HG02642 (cell line): ENCODE data around the gene ESAM.

ENCODE experiments used
- ATAC-seq: cut with Tn5 transposase; IDR thresholded peaks from one replicate; pipeline ENCODE4 v1.9.1; 2021; ENCODE audit warnings: mild to moderate bottlenecking; ENCODE audit not compliant: unreplicated experiment, poor library complexity

The ESAM gene

GRCh38 chr11:124738713-124739478 lies 23.2 kb downstream of the ESAM start:
- ATAC-seq: no peak

- ATAC-seq: no peak
Measured at GRCh38 chr11:124737638-124738305, 24.3 kb downstream of the ESAM start.

GRCh38 chr11:124736736-124737135 lies 25.4 kb downstream of the ESAM start:
- ATAC-seq: no peak

- ATAC-seq: no peak
Measured at GRCh38 chr11:124732230-124732629, 29.9 kb downstream of the ESAM start.

DNA sequence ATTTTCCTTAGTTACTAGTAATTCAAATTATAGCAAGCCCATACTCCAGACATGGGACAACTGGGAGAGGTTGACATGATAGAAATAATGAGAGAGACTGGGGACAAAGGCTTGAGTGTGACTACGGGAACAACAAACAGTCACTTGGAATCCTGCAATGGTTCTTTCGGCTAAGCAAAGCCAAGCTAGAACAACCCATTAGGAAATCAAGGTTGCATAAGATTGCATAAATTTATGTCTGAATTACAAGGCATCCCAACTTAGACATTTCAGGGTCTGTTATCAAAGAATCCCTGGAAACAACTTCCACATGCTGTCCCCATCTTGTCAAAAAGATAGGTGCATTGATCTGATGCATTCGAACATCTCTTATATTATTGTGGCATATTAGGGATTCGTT lies 32.5 kb downstream of the ESAM start:
- no peak for ATAC-seq

DNA sequence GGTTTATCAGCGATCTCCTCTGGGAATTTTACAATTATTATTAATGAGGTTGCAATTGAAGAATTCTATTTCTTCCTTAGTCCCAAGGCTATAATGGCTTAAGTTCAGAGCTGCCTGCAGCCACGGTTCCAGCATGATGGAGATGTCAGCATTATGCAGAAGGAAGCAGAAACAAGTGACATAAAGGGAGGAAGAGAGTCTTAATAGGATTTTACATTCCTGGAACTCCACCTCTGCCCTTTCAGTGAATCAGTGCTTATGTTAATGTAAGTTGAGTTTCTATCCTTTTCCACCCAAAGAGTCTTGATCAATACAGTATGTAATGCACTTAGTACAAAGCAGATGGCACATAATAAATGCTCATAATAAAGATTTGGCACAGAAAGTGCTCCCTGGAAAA lies 34.0 kb downstream of the ESAM start:
- ATAC-seq: no peak

GRCh38 chr11:124727474-124727873 lies 34.6 kb downstream of the ESAM start:
- ATAC-seq: no peak

DNA sequence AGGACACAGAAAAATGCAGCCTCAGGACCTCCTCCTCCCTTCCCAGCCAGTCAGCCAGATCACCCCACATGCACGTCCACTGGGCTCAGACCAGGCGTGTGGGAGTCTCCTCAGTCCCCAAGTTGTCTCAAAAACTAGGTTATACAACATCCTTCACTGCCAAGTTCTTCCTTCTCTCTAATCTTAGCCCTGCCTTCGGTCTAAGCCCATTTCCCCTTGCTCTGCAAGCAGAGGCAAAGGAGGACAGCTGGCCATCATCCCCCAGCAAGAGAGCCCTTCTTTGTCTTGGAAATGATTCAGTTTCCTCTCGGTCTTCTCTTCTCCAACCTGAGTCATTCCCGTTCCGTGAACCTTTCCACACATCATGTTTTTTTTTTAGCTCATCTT lies 36.4 kb downstream of the ESAM start:
- ATAC-seq: no peak

DNA sequence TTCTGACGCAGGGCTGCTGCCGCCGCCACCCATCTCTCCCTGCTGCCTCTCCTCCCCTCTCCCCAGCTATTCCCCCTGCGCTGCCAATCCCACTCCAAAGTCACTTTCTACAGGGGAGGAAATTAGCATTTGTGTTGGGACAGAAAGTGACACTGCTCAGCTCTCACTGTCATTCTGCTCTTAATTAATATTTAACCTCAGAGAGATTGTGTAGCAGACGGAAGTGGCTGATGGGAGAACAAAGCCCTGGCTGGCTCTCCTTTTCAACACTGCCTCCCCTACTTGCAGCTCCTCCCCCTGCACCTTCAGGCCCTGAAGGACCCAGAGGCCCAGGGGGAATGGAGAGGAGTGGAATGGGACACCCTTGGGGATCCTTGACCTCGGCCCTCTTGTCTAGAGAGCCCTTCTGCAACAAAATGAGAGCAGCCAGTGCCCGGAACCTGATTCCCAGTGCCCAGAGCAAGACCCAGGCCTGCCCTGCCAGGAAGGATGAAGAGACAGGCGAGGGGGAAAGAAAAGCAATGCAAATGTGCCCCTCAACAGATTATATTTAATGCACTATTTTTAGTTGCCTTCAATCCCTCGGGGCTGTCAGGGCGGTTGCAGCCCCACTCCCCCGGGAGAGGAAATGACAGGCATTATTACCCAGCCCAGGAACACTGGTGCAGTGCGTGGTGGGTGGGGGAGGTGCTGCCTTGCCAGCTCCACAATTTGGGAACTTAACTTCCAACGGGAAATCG lies 36.9 kb downstream of the ESAM start:
- peak; percentile 90 for ATAC-seq

DNA sequence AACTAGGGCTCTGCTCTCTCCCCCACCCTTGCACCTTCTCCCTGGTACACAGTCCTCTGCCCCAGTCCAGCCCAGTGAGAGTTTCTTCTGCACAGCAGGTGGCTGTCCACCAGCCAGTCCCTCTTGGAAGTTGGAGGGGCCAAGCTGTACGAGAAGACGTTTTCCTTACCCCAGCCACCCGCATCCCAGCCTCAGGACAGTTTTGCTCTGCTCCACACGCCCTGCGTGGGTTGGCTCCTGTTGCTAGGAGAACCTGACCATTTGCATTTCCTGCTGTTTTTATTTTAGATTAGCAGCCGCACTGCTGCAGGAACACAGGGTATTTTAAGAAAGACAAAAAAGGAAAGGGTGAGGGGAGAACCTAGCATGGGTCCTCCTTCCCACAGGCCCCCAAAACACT lies 39.9 kb downstream of the ESAM start:
- no peak for ATAC-seq

DNA sequence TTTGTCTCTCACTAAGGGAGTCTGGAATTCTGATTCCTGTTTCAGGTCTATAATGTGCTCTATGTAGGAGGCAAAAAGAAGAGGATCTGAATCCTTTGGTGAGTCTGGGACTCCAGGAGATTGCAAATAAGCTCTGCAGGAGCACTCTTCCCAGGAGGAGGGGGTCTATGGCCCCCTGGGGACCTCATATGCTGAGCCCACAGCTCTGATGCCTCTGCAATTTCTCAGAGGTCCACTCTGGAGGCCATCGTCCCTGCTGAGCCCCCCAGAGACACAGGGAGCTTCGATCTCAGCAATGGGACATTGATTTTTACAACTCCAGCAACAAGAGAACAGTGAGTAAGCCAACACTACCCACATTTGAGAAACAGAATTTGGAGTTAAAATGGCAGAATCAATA lies 42.6 kb downstream of the ESAM start:
- ATAC-seq: no peak

DNA sequence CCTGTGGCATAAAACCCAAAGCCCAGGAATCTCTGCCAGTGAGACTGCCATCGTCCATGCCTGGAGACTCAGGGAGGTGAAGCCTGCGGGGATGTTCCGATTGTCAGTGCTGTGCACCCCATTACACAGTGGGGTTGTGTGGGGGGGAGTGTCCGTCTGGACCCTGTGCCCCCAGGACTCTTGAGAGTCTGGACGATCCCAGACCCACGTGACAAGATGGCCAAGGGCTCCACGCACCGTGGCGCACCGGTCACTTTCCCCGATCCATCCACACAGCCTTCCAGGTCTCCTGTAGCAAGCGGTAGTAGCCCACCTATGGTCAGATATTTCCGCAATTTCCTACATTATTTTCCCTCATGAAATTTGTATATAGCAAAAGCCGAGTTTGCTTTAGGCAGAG lies 43.3 kb downstream of the ESAM start:
- ATAC-seq: no peak

- ATAC-seq: peak; percentile 53
Measured at GRCh38 chr11:124717786-124718651, 44.1 kb downstream of the ESAM start.

DNA sequence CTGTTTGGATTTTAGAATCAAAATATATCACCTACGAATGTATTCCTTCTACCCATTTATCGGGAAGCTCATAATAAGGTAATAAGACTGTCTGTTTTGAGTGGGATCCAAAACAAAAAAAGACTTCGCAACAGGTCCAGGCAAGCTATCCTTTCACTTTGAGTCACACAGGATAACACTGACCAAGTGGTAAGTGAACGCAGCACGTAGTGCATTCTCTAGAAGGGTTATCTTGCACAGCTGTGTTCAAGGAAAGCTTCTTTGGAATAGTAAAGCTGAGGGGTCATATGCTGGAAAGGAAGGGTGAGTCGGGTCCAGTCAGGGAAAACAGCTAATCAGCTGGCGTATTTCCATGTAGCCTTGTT lies 44.7 kb downstream of the ESAM start:
- peak; percentile 39 for ATAC-seq

GRCh38 chr11:124716591-124716990 lies 45.5 kb downstream of the ESAM start:
- ATAC-seq: no peak

DNA sequence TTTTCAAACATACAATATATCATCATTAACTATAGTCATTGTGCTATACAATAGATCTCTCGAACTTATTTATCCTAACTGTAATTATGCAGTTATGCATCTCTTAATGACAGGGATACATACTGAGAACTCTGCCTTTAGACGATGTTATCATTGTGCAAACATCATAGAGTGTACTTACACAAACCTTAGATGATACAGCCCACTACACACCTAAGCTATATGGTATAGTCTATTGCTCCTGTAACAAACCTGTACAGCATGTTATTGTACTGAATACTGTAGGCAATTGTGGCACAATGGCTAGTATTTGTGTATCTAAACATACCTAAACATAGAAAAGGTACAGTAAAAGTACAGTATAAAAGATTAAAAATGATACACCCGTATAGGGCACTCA lies 49.7 kb downstream of the ESAM start:
- no peak for ATAC-seq

- no peak for ATAC-seq
Measured at GRCh38 chr11:124707829-124708228, 54.3 kb downstream of the ESAM start.
